Karpas-422 (cell line): Measurements from ENCODE around the gene FANCM. TPM values are rescaled to one million over a fixed set of nuclear protein-coding genes. Genes with fewer than 3 reads are reported as not detected.
A peak's percentile ranks its signal among the peaks of the same experiment; 100 is the strongest.
"Not testable (repeated sequence)": the region's sequence is repeated elsewhere in the genome, so short reads cannot be mapped to it uniquely, and the experiment has no call there.

Experiments
- DNase-seq: peaks from one replicate; pipeline ENCODE4 v3.0.0-alpha.2; 2015
- H2AFZ ChIP-seq: fragments of 200-600 bp; sonication (generic); 2 replicates; pipeline ENCODE4 v1.6.1; 2014; ENCODE audit warnings: antibody characterized with exemption, low read length, mixed read lengths
- H3K27ac ChIP-seq: fragments of 200-600 bp; sonication (generic); 2 replicates; pipeline ENCODE4 v1.5.1; 2014; ENCODE audit warnings: mild to moderate bottlenecking, low read length, moderate library complexity
- H3K27me3 ChIP-seq: fragments of 200-600 bp; sonication (generic); 2 replicates; pipeline ENCODE4 v1.6.1; 2014; ENCODE audit warnings: low read length, mixed read lengths
- H3K36me3 ChIP-seq: fragments of 200-600 bp; sonication (generic); 2 replicates; pipeline ENCODE4 v1.6.1; 2014; ENCODE audit warnings: low read length, mixed read lengths; ENCODE audit not compliant: insufficient read depth
- H3K4me1 ChIP-seq: fragments of 200-600 bp; sonication (generic); 2 replicates; pipeline ENCODE4 v1.6.1; 2014; ENCODE audit warnings: mild to moderate bottlenecking, low read length, mixed read lengths
- H3K4me2 ChIP-seq: fragments of 200-600 bp; sonication (generic); 2 replicates; pipeline ENCODE4 v1.6.1; 2014; ENCODE audit warnings: low read length, low read depth, mild to moderate bottlenecking; ENCODE audit not compliant: poor library complexity, severe bottlenecking
- H3K4me3 ChIP-seq: fragments of 200-600 bp; sonication (generic); 2 replicates; pipeline ENCODE4 v1.5.1; 2014; ENCODE audit warnings: mild to moderate bottlenecking, antibody characterized with exemption, low read length, mixed read lengths
- H3K79me2 ChIP-seq: fragments of 200-600 bp; sonication (generic); 2 replicates; pipeline ENCODE4 v1.6.1; 2014; ENCODE audit warnings: mild to moderate bottlenecking, low read length, mixed read lengths
- H3K9ac ChIP-seq: fragments of 200-600 bp; sonication (generic); 2 replicates; pipeline ENCODE4 v1.6.0; 2014; ENCODE audit warnings: low read length
- H3K9me2 ChIP-seq: fragments of 200-600 bp; sonication (generic), shearing (Covaris generic); replicated peaks from 2 replicates; pipeline ENCODE4 v1.6.0; 2014; ENCODE audit warnings: mild to moderate bottlenecking, low read length, moderate library complexity; ENCODE audit not compliant: insufficient read depth
- H3K9me3 ChIP-seq: fragments of 300-700, 200-600 bp; sonication (generic); 2 replicates; pipeline ENCODE4 v1.6.1; 2014; ENCODE audit warnings: low read length, mixed read lengths
- H4K20me1 ChIP-seq: fragments of 200-600 bp; sonication (generic); 2 replicates; pipeline ENCODE4 v1.6.1; 2014; ENCODE audit warnings: mild to moderate bottlenecking, antibody characterized with exemption, low read length, low read depth; ENCODE audit not compliant: insufficient read depth
- total RNA-seq: library from RNA; depleted of rRNA; stranded (reverse); fragments of >200 nt; shearing (Covaris generic); gene quantifications from 2 replicates; pipeline ENCODE4 v1.2.3, GENCODE V29; 2014; ENCODE audit warnings: low replicate concordance

The FANCM gene
- total RNA-seq, 1 experiment from 2014 or later, result 32.2 TPM

DNA sequence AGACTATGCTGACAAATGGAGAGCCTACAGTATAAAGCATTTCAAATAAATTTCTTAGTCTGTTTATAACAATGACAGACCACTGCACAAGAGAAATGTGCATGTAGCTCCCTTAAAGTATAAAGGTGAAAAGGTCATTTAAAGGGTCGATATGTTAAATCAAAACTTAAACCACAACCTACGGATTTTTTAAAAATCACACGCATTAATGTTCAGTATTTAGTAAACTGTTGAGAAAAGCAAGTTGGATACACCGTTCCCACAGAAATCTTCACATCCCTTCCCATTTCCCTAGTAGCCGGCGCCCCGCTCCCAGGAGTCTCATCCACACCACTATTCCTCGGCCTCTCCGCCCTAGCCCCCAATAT lies 2.1 kb upstream of the FANCM start:
- Histone ChIP-seq H3K4me2 (peak overlapping the region; percentile 96), H3K79me2 (peaks cover 84% of the 10 kb centered on the region), H3K4me1 (peaks cover 61% of the 10 kb centered on the region), H3K9me3 (no peaks in the 10 kb centered on the region), H2AFZ (peak overlapping the region; percentile 73), H3K9ac (peak overlapping the region; percentile 93), H3K9me2 (no peaks in the 10 kb centered on the region), H3K4me3 (peak overlapping the region; percentile 95), H4K20me1 (no peaks in the 10 kb centered on the region; the same call in 1 of the 2 replicates), H3K36me3 (peaks cover 18% of the 10 kb centered on the region), H3K27ac (peak overlapping the region; percentile 66), H3K27me3 (no peaks in the 10 kb centered on the region)
- DNase-seq, result no peak

DNA sequence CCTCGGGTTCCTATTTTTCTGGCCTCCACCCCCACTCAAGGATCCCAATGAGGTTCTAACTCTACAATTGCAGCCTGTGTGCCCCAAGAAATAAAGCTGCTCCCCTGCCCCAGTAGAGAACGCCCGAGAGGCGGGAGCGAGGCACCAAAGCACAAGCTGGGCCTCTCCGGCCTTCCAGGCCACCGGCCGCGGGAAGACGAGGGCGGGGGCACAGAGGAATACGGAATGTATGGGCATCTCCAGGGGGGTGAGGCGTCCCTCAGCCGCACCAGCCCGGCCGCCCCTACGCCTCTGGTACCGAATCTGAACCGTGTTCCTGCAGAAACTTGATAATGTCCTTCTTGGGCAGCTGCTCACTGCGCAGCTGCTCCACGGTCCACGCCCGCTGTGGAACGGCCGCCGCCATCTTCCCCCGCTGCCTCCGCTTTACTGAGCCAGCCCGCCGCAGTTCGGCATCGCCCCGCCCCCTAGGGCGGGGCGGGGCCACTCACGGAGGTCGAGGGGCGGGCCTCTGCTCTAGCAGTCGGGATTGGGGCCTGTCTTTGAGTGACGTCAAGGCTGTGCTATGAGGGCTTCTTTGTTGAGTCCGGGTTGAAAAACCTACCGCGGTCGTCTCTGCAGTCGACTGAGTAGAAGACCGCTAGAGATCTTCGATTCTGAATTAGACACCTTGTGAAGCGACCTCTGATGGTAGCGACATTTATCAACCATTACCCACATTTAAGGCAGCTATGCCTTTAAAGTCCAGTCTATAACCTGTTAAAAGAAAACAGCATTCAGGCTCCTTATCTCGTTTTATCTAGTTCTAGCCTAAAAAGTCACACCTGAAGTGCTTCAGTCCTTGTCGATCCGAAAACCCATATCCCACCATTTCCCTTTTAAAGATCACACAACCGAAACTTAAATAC lies 1.4 kb upstream of the FANCM start, which contains the start of gene FKBP3:
FKBP3 (minus strand) TSS at position 431 of the 908 bp plus-strand sequence; CDS start at position 406, 25 bp downstream.
- H3K36me3 ChIP-seq, result peaks cover 11% of the 10 kb centered on the region; the same call in 1 of the 2 replicates
- H3K9ac ChIP-seq, result peak within 1 kb of the TSS; percentile 93
- DNase-seq, result peak; percentile 100

GRCh38 chr14:45135156-45135555 lies 574 bp upstream of the FANCM start:
- H3K36me3 ChIP-seq, result peaks cover 5% of the 10 kb centered on the region; the same call in 1 of the 2 replicates
- H3K4me2 ChIP-seq, result peak overlapping the region; percentile 96
- no peaks in the 10 kb centered on the region for H3K27me3 ChIP-seq
- H4K20me1 ChIP-seq, result no peaks in the 10 kb centered on the region; the same call in 1 of the 2 replicates
- DNase-seq, result peak; percentile 82
- H3K9ac ChIP-seq, result peak overlapping the region; percentile 83
- H3K4me1 ChIP-seq, result peaks cover 64% of the 10 kb centered on the region
- peaks cover 84% of the 10 kb centered on the region for H3K79me2 ChIP-seq
- H2AFZ ChIP-seq, result peak overlapping the region; percentile 53
- H3K9me2 ChIP-seq, result no peaks in the 10 kb centered on the region
- H3K27ac ChIP-seq, result peak overlapping the region; percentile 91
- H3K4me3 ChIP-seq, result peak overlapping the region; percentile 95
- H3K9me3 ChIP-seq, result no peaks in the 10 kb centered on the region

More for the DNA sequence above, 1.4 kb upstream of the FANCM start, which contains the start of gene FKBP3:
- Histone ChIP-seq H3K4me3 (peak within 1 kb of the TSS; percentile 95), H2AFZ (peak within 1 kb of the TSS; percentile 73), H3K9me3 (no peaks in the 10 kb centered on the region), H3K4me2 (peak within 1 kb of the TSS; percentile 96), H3K27me3 (no peaks in the 10 kb centered on the region), H3K27ac (peak within 1 kb of the TSS; percentile 91), H4K20me1 (no peaks in the 10 kb centered on the region; the same call in 1 of the 2 replicates), H3K79me2 (peaks cover 84% of the 10 kb centered on the region), H3K4me1 (peaks cover 63% of the 10 kb centered on the region), H3K9me2 (no peaks in the 10 kb centered on the region)

DNA sequence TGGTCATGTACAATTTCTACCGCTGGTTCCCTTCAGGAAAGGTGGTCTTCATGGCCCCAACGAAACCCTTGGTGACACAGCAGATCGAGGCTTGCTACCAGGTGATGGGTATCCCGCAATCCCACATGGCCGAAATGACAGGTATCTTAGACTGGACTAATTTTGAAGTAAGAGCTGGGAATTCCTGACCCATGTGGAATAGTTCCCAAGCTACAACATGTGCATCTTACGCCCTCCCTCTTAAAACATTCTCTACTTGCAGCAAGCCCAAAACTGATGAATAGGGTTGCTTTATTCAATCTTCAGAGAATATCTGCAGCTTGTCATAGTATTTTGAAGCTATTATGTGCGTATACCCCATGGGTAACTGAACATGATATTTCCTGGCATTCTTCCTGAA lies 669 bp downstream of the FANCM start:
- Histone ChIP-seq H3K9me3 (no peaks in the 10 kb centered on the region), H3K4me2 (peak overlapping the region; percentile 96), H3K27ac (peak overlapping the region; percentile 91), H3K4me3 (peak overlapping the region; percentile 95), H3K4me1 (peaks cover 60% of the 10 kb centered on the region), H3K9ac (peak overlapping the region; percentile 83), H4K20me1 (no peaks in the 10 kb centered on the region; the same call in 1 of the 2 replicates), H3K9me2 (no peaks in the 10 kb centered on the region), H2AFZ (no peak overlapping the region), H3K27me3 (no peaks in the 10 kb centered on the region), H3K36me3 (peaks cover 9% of the 10 kb centered on the region; the same call in 1 of the 2 replicates), H3K79me2 (peaks cover 82% of the 10 kb centered on the region)
- no peak for DNase-seq

DNA sequence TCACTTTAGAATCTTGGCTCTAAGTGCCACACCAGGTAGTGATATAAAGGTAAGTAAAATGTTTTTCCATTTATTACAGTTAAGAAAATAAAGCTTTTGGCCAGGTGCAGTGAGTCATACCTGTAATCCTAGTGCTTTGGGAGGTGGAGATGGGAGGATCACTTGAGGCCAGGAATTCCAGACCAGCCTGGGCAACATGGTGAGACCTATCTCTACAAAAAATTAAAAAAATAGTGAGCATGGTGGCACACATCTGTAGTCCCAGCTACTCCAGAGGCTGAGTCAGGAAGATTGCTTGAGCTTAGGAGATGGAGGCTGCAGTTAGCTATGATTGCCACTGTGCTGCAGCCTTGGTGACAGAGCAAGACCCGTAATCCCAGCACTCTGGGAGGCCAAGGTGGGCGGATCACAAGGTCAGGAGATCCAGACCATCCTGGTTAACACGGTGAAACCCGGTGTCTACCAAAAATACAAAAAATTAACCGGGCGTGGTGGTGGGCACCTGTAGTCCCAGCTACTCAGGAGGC lies 5.0 kb downstream of the FANCM start:
- Histone ChIP-seq H3K36me3 (peaks cover 11% of the 10 kb centered on the region; the same call in 1 of the 2 replicates), H3K79me2 (peaks cover 96% of the 10 kb centered on the region)

GRCh38 chr14:45142083-45142482 lies 6.4 kb downstream of the FANCM start:
- H3K9me3 ChIP-seq, H3K27me3 ChIP-seq, H3K9me2 ChIP-seq, H4K20me1 ChIP-seq, H2AFZ ChIP-seq: not testable (repeated sequence)
- DNase-seq, result peak; percentile 87
- Histone ChIP-seq H3K4me3 (peak overlapping the region; percentile 39), H3K36me3 (peaks cover 11% of the 10 kb centered on the region; the same call in 1 of the 2 replicates), H3K4me2 (peak overlapping the region; percentile 69), H3K79me2 (peaks cover 94% of the 10 kb centered on the region), H3K27ac (peak overlapping the region; percentile 68), H3K9ac (peak overlapping the region; percentile 42), H3K4me1 (peaks cover 58% of the 10 kb centered on the region)

More for the DNA sequence above, 5.0 kb downstream of the FANCM start:
- Histone ChIP-seq H3K27ac (no peak overlapping the region; the same call in 1 of the 2 replicates), H3K27me3 (no peaks in the 10 kb centered on the region), H3K9me2 (no peaks in the 10 kb centered on the region), H2AFZ (no peak overlapping the region), H4K20me1 (no peaks in the 10 kb centered on the region; the same call in 1 of the 2 replicates), H3K9me3 (no peaks in the 10 kb centered on the region), H3K4me2 (peak overlapping the region; percentile 96), H3K4me1 (peaks cover 58% of the 10 kb centered on the region), H3K9ac (no peak overlapping the region), H3K4me3 (no peak overlapping the region)
- DNase-seq, result no peak

- Histone ChIP-seq H3K27ac (peak overlapping the region; percentile 7; the same call in 1 of the 2 replicates), H2AFZ (no peak overlapping the region), H3K9ac (0 out of 2 replicates have a peak overlapping the region, but pooled peaks have one; percentile 1), H3K9me3 (no peaks in the 10 kb centered on the region), H3K36me3 (peaks cover 21% of the 10 kb centered on the region), H3K27me3 (no peaks in the 10 kb centered on the region), H3K4me1 (peaks cover 37% of the 10 kb centered on the region), H3K9me2 (no peaks in the 10 kb centered on the region), H4K20me1 (no peaks in the 10 kb centered on the region), H3K4me2 (no peak overlapping the region), H3K79me2 (peaks cover 90% of the 10 kb centered on the region), H3K4me3 (no peak overlapping the region)
- DNase-seq, result no peak
Measured at GRCh38 chr14:45144658-45145057, 8.9 kb downstream of the FANCM start.

DNA sequence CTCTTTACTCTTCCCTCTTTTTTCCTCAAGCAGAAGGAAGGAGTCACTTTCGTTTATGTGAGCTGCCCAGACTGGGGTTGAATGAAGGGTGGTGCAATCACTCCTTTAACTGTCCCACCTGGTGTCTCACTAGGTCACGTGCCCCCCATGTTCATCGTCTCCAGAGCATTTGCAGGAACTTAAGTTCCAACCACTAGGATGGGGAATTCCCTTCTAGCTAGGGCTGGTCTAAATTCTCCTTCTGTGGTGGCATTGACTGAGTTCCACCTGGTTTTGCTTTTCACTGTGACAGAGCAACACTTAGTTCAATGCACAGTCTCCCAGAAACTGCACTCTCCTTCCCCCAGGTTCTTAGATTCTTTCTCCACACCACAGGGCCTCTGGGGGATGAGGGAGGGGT lies 9.5 kb downstream of the FANCM start:
- H3K4me3 ChIP-seq, result no peak overlapping the region
- H3K79me2 ChIP-seq, result peaks cover 89% of the 10 kb centered on the region
- H3K4me2 ChIP-seq, result no peak overlapping the region
- peaks cover 25% of the 10 kb centered on the region for H3K36me3 ChIP-seq
- H3K9me3 ChIP-seq, result no peaks in the 10 kb centered on the region
- H3K27ac ChIP-seq, result no peak overlapping the region
- no peaks in the 10 kb centered on the region for H3K27me3 ChIP-seq
- no peaks in the 10 kb centered on the region for H3K9me2 ChIP-seq
- no peaks in the 10 kb centered on the region for H4K20me1 ChIP-seq
- H3K9ac ChIP-seq, result no peak overlapping the region
- DNase-seq, result no peak
- no peak overlapping the region for H2AFZ ChIP-seq
- H3K4me1 ChIP-seq, result peaks cover 31% of the 10 kb centered on the region
